ENCODE data around the gene RLF. TPM values are rescaled to one million over a fixed set of nuclear protein-coding genes. Genes with fewer than 3 reads are reported as not detected.

The RLF gene
- total and polyA plus RNA-seq, 10 of the 15 experiments (the other 5 are each of a cell fraction or from before 2014, with no cell fraction given): 2.0 to 19.8 (median 8.7) TPM

DNA sequence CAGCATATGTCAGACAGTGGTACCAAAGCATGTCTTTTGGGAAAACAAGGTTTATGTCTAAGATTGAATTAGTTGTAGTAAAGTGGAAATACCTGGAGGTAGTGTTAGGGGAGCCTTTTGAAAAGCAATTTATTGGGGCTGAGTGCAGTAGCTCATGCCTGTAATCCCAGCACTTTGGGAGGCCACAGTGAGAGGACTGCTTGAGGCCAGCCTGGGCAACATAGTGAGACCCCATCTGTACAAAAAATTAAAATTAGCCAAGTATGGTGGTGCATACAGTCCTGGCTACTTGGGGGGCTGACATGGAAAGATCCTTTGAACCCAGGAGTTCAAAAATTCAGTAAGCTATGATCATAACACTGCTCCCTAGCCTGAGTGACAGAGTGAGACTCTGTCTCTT lies 104.1 kb downstream of the RLF start:
- no peak overlapping the region for H3K4me3 ChIP-seq
- FAIRE-seq: no peak
- peaks cover under 1 to 14% of the 10 kb centered on the region in 2 experiments; a peak in 3 of 4 replicates for H3K36me3 ChIP-seq (ENCODE audit: control insufficient read depth in 2 of 2, insufficient read depth in 2 of 2, low read length in 1 of 2)
- BruUV-seq (replicated peaks): no TSS peak
- no peaks in the 10 kb centered on the region for H4K20me1 ChIP-seq (ENCODE audit: control insufficient read depth, insufficient read depth)
- no peak for TF ChIP-seq RAD51 (IDR thresholded peaks at IDR 0.05)
- TF ChIP-seq STAT3 (IDR thresholded peaks at IDR 0.05; ENCODE audit: low read depth, low read length): no peak
- no peak for TF ChIP-seq CEBPZ (IDR thresholded peaks at IDR 0.05; ENCODE audit: low read depth, low read length)
- no peak for TF ChIP-seq ZNF384 (IDR thresholded peaks at IDR 0.05; ENCODE audit: borderline replicate concordance, low read depth, low read length)
- TF ChIP-seq POLR2AphosphoS5 (IDR thresholded peaks at IDR 0.05; ENCODE audit: low read length): no peak
- TF ChIP-seq BHLHE40 (IDR thresholded peaks at IDR 0.05; ENCODE audit: borderline replicate concordance in 1 of 2, low read depth in 2 of 2, low read length in 1 of 2): no peak
- no peak for TF ChIP-seq FOXM1 (IDR thresholded peaks at IDR 0.05; ENCODE audit: low read depth, low read length)
- TF ChIP-seq BMI1 (IDR thresholded peaks at IDR 0.05; ENCODE audit: borderline replicate concordance): no peak
- TF ChIP-seq HDAC2 (IDR thresholded peaks at IDR 0.05): no peak
- TF ChIP-seq TCF12 (IDR thresholded peaks at IDR 0.05; ENCODE audit: low read depth, low read length): no peak
- no peak for TF ChIP-seq POLR2AphosphoS2 (IDR thresholded peaks at IDR 0.05; ENCODE audit: low read depth, low read length)
- TF ChIP-seq CREB1 (IDR thresholded peaks at IDR 0.05; ENCODE audit: low read depth): no peak
- TF ChIP-seq SIX5 (IDR thresholded peaks at IDR 0.05; ENCODE audit: low read depth, low read length, severe bottlenecking): no peak
- no peak for TF ChIP-seq SMARCA5 (IDR thresholded peaks at IDR 0.05)
- no peak for TF ChIP-seq ATF3 (IDR thresholded peaks at IDR 0.05; ENCODE audit: borderline replicate concordance, extremely low read depth, low read depth, low read length)
- TF ChIP-seq ATF7 (IDR thresholded peaks at IDR 0.05; ENCODE audit: low read depth): no peak
- POLR2A ChIA-PET: no interaction called here
- CTCF ChIA-PET: interaction anchor here (1.4 to 2.5 kb wide), 2 partner anchors 121 to 173 kb away, joined by 3 to 6 read pairs; no protein-coding TSS in a partner anchor
- no peak for DNase-seq (ENCODE audit: low read depth, low spot score)
- in situ Hi-C loops (cut with MboI) (no loop called here), intact Hi-C loops (cut with micrococcal nuclease; ENCODE audit: unreplicated experiment) (no loop called here)
- H3K9ac ChIP-seq (ENCODE audit: control insufficient read depth, insufficient read depth, low read length): no peak overlapping the region
- SMC1A ChIA-PET (ENCODE audit: uncharacterized antibody, unreplicated experiment): interaction anchor here (0.9 kb wide), 2 partner anchors 19 to 139 kb away, joined by 3 read pairs; no protein-coding TSS in a partner anchor
- no peaks in the 10 kb centered on the region for H3K27me3 ChIP-seq (replicated peaks in 1 of 2; ENCODE audit: control insufficient read depth in 2 of 2, insufficient read depth in 2 of 2, low read length in 1 of 2)
- no peak overlapping the region for H3K27ac ChIP-seq (ENCODE audit: control insufficient read depth, insufficient read depth)
- H3K4me2 ChIP-seq (ENCODE audit: control insufficient read depth, insufficient read depth): no peak overlapping the region
- RAD21 ChIA-PET (ENCODE audit: unreplicated experiment): no interaction called here
- H3K4me1 ChIP-seq (ENCODE audit: control insufficient read depth, insufficient read depth, low read length): peaks cover 5% of the 10 kb centered on the region; the same call in 1 of the 2 replicates
- H3K79me2 ChIP-seq (ENCODE audit: control insufficient read depth, insufficient read depth, low read length): peaks cover 3% of the 10 kb centered on the region
- no peaks in the 10 kb centered on the region for H3K9me3 ChIP-seq (replicated peaks; ENCODE audit: control insufficient read depth, insufficient read depth, low read length)
- no peak overlapping the region for H2AFZ ChIP-seq (ENCODE audit: control insufficient read depth, low read depth, low read length)
- no peak for ATAC-seq

All from GM12878 (cell line).